ENCODE data around the gene PTPRD.

Gene PTPRD

GRCh38 chr9:9847750-9848149 is 765.1 kb downstream of the PTPRD start:
- no peak for DNase-seq

GRCh38 chr9:9846557-9846956 is 766.2 kb downstream of the PTPRD start:
- DNase-seq, result no peak

GRCh38 chr9:9820436-9820835 is 792.4 kb downstream of the PTPRD start:
- DNase-seq, result no peak

- DNase-seq, result no peak
These were observed 792.9 kb downstream of the PTPRD start for GRCh38 chr9:9819886-9820285.

- DNase-seq, result no peak
These were observed 795.6 kb downstream of the PTPRD start for GRCh38 chr9:9817176-9817575.

- no peak for DNase-seq
These were observed 808.7 kb downstream of the PTPRD start for GRCh38 chr9:9804109-9804508.

- no peak for DNase-seq
These were observed 813.5 kb downstream of the PTPRD start for GRCh38 chr9:9799287-9799686.

- no peak for DNase-seq
These were observed 820.5 kb downstream of the PTPRD start for GRCh38 chr9:9792144-9792857.

GRCh38 chr9:9791611-9792010 is 821.2 kb downstream of the PTPRD start:
- DNase-seq, result no peak

GRCh38 chr9:9790216-9790872 is 822.5 kb downstream of the PTPRD start:
- DNase-seq, result no peak

GRCh38 chr9:9783711-9784110 is 829.1 kb downstream of the PTPRD start:
- no peak for DNase-seq

GRCh38 chr9:9783211-9783610 is 829.6 kb downstream of the PTPRD start:
- no peak for DNase-seq

GRCh38 chr9:9778293-9778692 is 834.5 kb downstream of the PTPRD start:
- DNase-seq, result no peak

- DNase-seq, result no peak
These were observed 838.3 kb downstream of the PTPRD start for GRCh38 chr9:9774471-9774870.

GRCh38 chr9:9771314-9771713 is 841.5 kb downstream of the PTPRD start:
- no peak for DNase-seq

GRCh38 chr9:9764821-9765220 is 848.0 kb downstream of the PTPRD start:
- no peak for DNase-seq

GRCh38 chr9:9754186-9754585 is 858.6 kb downstream of the PTPRD start:
- DNase-seq, result no peak

- DNase-seq, result no peak
These were observed 859.5 kb downstream of the PTPRD start for GRCh38 chr9:9753266-9753665.

GRCh38 chr9:9752722-9753121 is 860.1 kb downstream of the PTPRD start:
- DNase-seq, result no peak

- no peak for DNase-seq
These were observed 860.8 kb downstream of the PTPRD start for GRCh38 chr9:9751996-9752395.

GRCh38 chr9:9750719-9751118 is 862.1 kb downstream of the PTPRD start:
- DNase-seq, result no peak

- no peak for DNase-seq
These were observed 863.2 kb downstream of the PTPRD start for GRCh38 chr9:9749591-9749990.

- no peak for DNase-seq
These were observed 865.0 kb downstream of the PTPRD start for GRCh38 chr9:9747787-9748186.

- DNase-seq, result no peak
These were observed 866.0 kb downstream of the PTPRD start for GRCh38 chr9:9746826-9747225.

GRCh38 chr9:9743822-9744221 is 869.0 kb downstream of the PTPRD start:
- DNase-seq, result no peak
